Astrocyte (in vitro differentiated cells and primary cell): ENCODE data around the gene PLCD3.

ENCODE experiments used
- CTCF ChIP-seq: IDR thresholded peaks from 2 replicates; pipeline ENCODE4 v1.5.1; 2011; ENCODE audit warnings: low read depth, mild to moderate bottlenecking, inconsistent platforms, low read length, moderate library complexity; ENCODE audit not compliant: insufficient read depth
- EZH2 ChIP-seq: IDR thresholded peaks from 2 replicates; pipeline ENCODE4 v1.6.1; 2012; ENCODE audit warnings: mild to moderate bottlenecking, low read length, inconsistent platforms; ENCODE audit not compliant: insufficient read depth

- TF ChIP-seq CTCF = no peak
- no peak for TF ChIP-seq EZH2
Measured at GRCh38 chr17:45143094-45143670, 10.9 kb upstream of the PLCD3 start.
